HEK293T (cell line): ENCODE data around the gene TMEM125.

ENCODE experiments used
- BHLHE40 ChIP-seq: fragments of 450-650 bp; IDR thresholded peaks from 2 replicates; pipeline ENCODE4 v1.6.1; 2016; ENCODE audit warnings: mild to moderate bottlenecking, moderate library complexity, borderline replicate concordance
- ELF4 ChIP-seq: fragments of 450-650 bp; IDR thresholded peaks from 2 replicates; pipeline ENCODE4 v1.6.1; 2017; ENCODE audit warnings: antibody characterized with exemption
- FOXM1 ChIP-seq: fragments of 450-650 bp; IDR thresholded peaks from 2 replicates; pipeline ENCODE4 v1.6.1; 2017; ENCODE audit warnings: mild to moderate bottlenecking, borderline replicate concordance
- HDGF ChIP-seq: fragments of 450-650 bp; IDR thresholded peaks from 2 replicates; pipeline ENCODE4 v1.6.1; 2017; ENCODE audit warnings: antibody characterized with exemption, borderline replicate concordance
- L3MBTL2 ChIP-seq: fragments of 450-650 bp; conservative IDR thresholded peaks from 2 replicates; pipeline ENCODE4 v1.6.1; 2016; ENCODE audit warnings: mild to moderate bottlenecking
- LEF1 ChIP-seq: fragments of 450-650 bp; IDR thresholded peaks from 2 replicates; pipeline ENCODE4 v1.6.1; 2017; ENCODE audit warnings: mild to moderate bottlenecking, borderline replicate concordance
- PKNOX1 ChIP-seq: fragments of 450-650 bp; IDR thresholded peaks from 2 replicates; pipeline ENCODE4 v1.6.1; 2016
- SP1 ChIP-seq: fragments of 450-650 bp; IDR thresholded peaks from 2 replicates; pipeline ENCODE4 v1.6.1; 2017
- SUZ12 ChIP-seq: fragments of 450-650 bp; IDR thresholded peaks from 2 replicates; pipeline ENCODE4 v1.6.1; 2016; ENCODE audit warnings: mild to moderate bottlenecking
- TARDBP ChIP-seq: fragments of 450-650 bp; IDR thresholded peaks from 2 replicates; pipeline ENCODE4 v1.6.1; 2016
- ZNF384 ChIP-seq: fragments of 450-650 bp; IDR thresholded peaks from 2 replicates; pipeline ENCODE4 v1.6.1; 2016

GRCh38 chr1:43267818-43268425 is 1.9 kb upstream of the TMEM125 start:
- TF ChIP-seq SUZ12 (no peak), ELF4 (no peak), TARDBP (no peak), BHLHE40 (no peak), ZNF384 (no peak), LEF1 (no peak), SP1 (no peak), PKNOX1 (no peak), HDGF (no peak), FOXM1 (no peak), L3MBTL2 (no peak)
